HG03045 (cell line): Measurements from ENCODE around the gene LCN10.
"Not testable (repeated sequence)": the region's sequence is repeated elsewhere in the genome, so short reads cannot be mapped to it uniquely, and the experiment has no call there.

Experiments
- ATAC-seq: cut with Tn5 transposase; IDR thresholded peaks from one replicate; pipeline ENCODE4 v1.9.1; 2021; ENCODE audit warnings: mild to moderate bottlenecking, moderate library complexity; ENCODE audit not compliant: unreplicated experiment

LCN10 gene

GRCh38 chr9:136755302-136756133 lies 12.8 kb upstream of the LCN10 start:
- not testable (repeated sequence) for ATAC-seq

GRCh38 chr9:136754626-136755301 lies 12.0 kb upstream of the LCN10 start:
- ATAC-seq = no peak

GRCh38 chr9:136754059-136754572 lies 11.4 kb upstream of the LCN10 start:
- ATAC-seq = no peak

- no peak for ATAC-seq
Measured at GRCh38 chr9:136753371-136754058, 10.8 kb upstream of the LCN10 start.

- no peak for ATAC-seq
Measured at GRCh38 chr9:136751814-136752213, 9.1 kb upstream of the LCN10 start.

GRCh38 chr9:136751244-136751643 lies 8.5 kb upstream of the LCN10 start:
- ATAC-seq = no peak

- ATAC-seq = no peak
Measured at GRCh38 chr9:136750526-136750925, 7.8 kb upstream of the LCN10 start.

- no peak for ATAC-seq
Measured at GRCh38 chr9:136748666-136749611, 6.2 kb upstream of the LCN10 start.

- ATAC-seq = no peak
Measured at GRCh38 chr9:136748201-136748600, 5.5 kb upstream of the LCN10 start, which contains the start of gene LCN6. LCN6 (minus strand) TSS chr9:136748525; CDS start chr9:136748483, 42 bp downstream.

- no peak for ATAC-seq
Measured at GRCh38 chr9:136747161-136748060, 4.7 kb upstream of the LCN10 start.

- ATAC-seq = no peak
Measured at GRCh38 chr9:136746621-136747020, 3.9 kb upstream of the LCN10 start.

GRCh38 chr9:136746155-136746490 lies 3.4 kb upstream of the LCN10 start:
- no peak for ATAC-seq

GRCh38 chr9:136745389-136746154 lies 2.8 kb upstream of the LCN10 start:
- no peak for ATAC-seq

GRCh38 chr9:136744773-136745172 lies 2.0 kb upstream of the LCN10 start:
- ATAC-seq = no peak

- ATAC-seq = no peak
Measured at GRCh38 chr9:136743639-136744211, 985 bp upstream of the LCN10 start.

- no peak for ATAC-seq
Measured at GRCh38 chr9:136741883-136742571, 713 bp downstream of the LCN10 start.

- ATAC-seq = no peak
Measured at GRCh38 chr9:136740971-136741882, 1.5 kb downstream of the LCN10 start.
